ENCODE measurements around the gene MIEF1. TPM values are rescaled to one million over a fixed set of nuclear protein-coding genes. Genes with fewer than 3 reads are reported as not detected.

MIEF1 gene
- total and polyA plus RNA-seq, 2 of the 8 experiments (the other 6 are each of a cell fraction or from before 2014, with no cell fraction given) = 16.8 to 32.7 TPM

DNA sequence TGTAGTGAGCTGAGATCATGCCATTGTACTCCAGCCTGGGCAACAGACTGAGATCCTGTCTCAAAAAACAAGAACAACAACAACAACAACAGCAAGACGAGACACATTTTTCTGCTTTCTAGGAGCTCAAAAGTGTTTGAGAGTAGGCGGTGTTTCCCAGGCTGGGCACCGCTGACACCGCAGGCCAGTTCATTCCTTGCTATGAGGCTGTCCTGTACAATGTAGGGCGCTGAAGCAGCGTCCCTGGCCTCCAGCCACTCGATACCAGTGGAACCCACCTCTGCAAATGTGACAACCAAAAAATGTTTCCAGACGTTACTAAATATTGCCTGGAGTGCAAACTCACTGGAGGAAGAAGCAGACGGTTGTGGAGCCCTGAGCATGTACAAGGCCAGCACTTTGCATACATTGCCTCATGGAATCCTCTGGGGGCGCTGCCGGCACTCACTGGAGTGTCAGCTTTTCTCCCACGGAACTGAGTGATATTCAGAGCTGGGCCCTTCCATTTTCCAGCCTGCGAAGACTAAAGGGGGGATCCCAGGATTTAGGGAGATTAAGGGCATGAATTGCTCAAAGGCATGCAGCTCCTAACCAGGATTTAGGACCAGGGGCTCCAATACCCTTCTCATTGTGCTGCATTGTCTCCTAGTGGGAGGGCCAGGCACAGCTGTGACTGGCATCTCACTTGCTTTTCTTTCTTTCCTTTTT is 5.8 kb upstream of the MIEF1 start:
- Histone ChIP-seq H3K79me1 (ENCODE audit: low read depth, low read length) (no peaks in the 10 kb centered on the region), H3K4me2 (ENCODE audit: insufficient read depth in 1 of 2, low read depth in 2 of 2, low read length in 2 of 2) (no peak overlapping the region), H3K23ac (ENCODE audit: insufficient read length) (no peak overlapping the region), H3K27ac (ENCODE audit: low read depth, low read length) (no peak overlapping the region), H2BK20ac (ENCODE audit: low read length) (no peak overlapping the region), H3K14ac (ENCODE audit: insufficient read length) (no peak overlapping the region), H2AFZ (ENCODE audit: low read length) (no peak overlapping the region), H3K9me3 (ENCODE audit: insufficient read depth in 2 of 2, low read depth in 1 of 2, low read length in 1 of 2) (no peaks in the 10 kb centered on the region), H3K27me3 (replicated peaks in 1 of 4; ENCODE audit: control insufficient read depth in 3 of 4, extremely low read depth in 1 of 4, insufficient read depth in 3 of 4, low read length in 3 of 4) (peaks cover 0 to 47% (median 16%) of the 10 kb centered on the region in 4 experiments; a peak in 5 of 7 replicates), H4K20me1 (replicated peaks in 1 of 2; ENCODE audit: control insufficient read depth in 1 of 2, insufficient read depth in 2 of 2, low read length in 2 of 2) (peaks cover 0 to 4% of the 10 kb centered on the region in 2 experiments), H3K79me2 (ENCODE audit: control insufficient read depth in 1 of 2, insufficient read depth in 2 of 2, low read length in 2 of 2) (no peaks in the 10 kb centered on the region), H2BK12ac (ENCODE audit: low read depth, low read length) (no peak overlapping the region), H4K5ac (ENCODE audit: insufficient read length, low read depth, low read length) (no peak overlapping the region), H3K18ac (ENCODE audit: extremely low read depth, low read length) (no peak overlapping the region), H3K36me3 (ENCODE audit: control insufficient read depth in 2 of 4, insufficient read depth in 4 of 4, low read length in 3 of 4) (no peaks in the 10 kb centered on the region), H3K4me3 (ENCODE audit: extremely low read depth in 1 of 4, insufficient read depth in 2 of 4, low read depth in 3 of 4, low read length in 4 of 4) (no peak overlapping the region), H3K4ac (replicated peaks; ENCODE audit: insufficient read length, low read depth, low read length) (no peak overlapping the region), H3K56ac (replicated peaks; ENCODE audit: insufficient read length, low read depth, low read length) (no peak overlapping the region), H2BK5ac (ENCODE audit: low read depth, low read length) (no peak overlapping the region), H3K23me2 (ENCODE audit: low read depth, low read length) (no peaks in the 10 kb centered on the region), H2BK15ac (ENCODE audit: low read length) (no peak overlapping the region), H4K8ac (ENCODE audit: extremely low read depth, insufficient read depth, low read length) (no peak overlapping the region), H2AK5ac (ENCODE audit: low read depth, low read length) (no peak overlapping the region), H3K4me1 (replicated peaks in 1 of 4; ENCODE audit: control insufficient read depth in 3 of 4, insufficient read depth in 4 of 4, low read length in 3 of 4) (no peaks in the 10 kb centered on the region; a peak in 1 of 7 replicates), H3K9ac (replicated peaks in 1 of 4; ENCODE audit: extremely low read depth in 1 of 4, low read depth in 3 of 4, low read length in 3 of 4) (no peak overlapping the region), H2BK120ac (replicated peaks; ENCODE audit: low read depth, low read length) (no peak overlapping the region), H4K91ac (replicated peaks; ENCODE audit: insufficient read length, low read length) (no peak overlapping the region)
- ChIA-PET POLR2A (ENCODE audit: partially characterized antibody) (interaction anchor here (0.9 to 2.5 kb wide), 8 partner anchors 9 to 177 kb away, joined by 3 to 14 read pairs (median 6); partner anchors contain the start of genes ATF4 and RPL3), CTCF (ENCODE audit: partially characterized antibody) (interaction anchor here (0.5 to 19.7 kb wide), 41 partner anchors 9 to 543 kb away, joined by 3 to 361 read pairs (median 4); partner anchors contain the start of genes ATF4 and RPS19BP1)
- DNase-seq (ENCODE audit: low read depth in 1 of 2, low spot score in 2 of 2) (peak in 1 of 2 experiments; percentile 76), FAIRE-seq (peak; percentile 95)
- TF ChIP-seq GABPA (IDR thresholded peaks at IDR 0.05; ENCODE audit: borderline replicate concordance, insufficient read depth, low read length) (0 out of 2 replicates have a peak, but pooled peaks have one; percentile 40), SP4 (IDR thresholded peaks at IDR 0.05; ENCODE audit: low read length) (no peak), PHF8 (conservative IDR thresholded peaks at IDR 0.05; ENCODE audit: low read depth, low read length) (no peak), HDAC2 (IDR thresholded peaks at IDR 0.05; ENCODE audit: borderline replicate concordance in 1 of 2, low read depth in 2 of 2, low read length in 2 of 2) (peak in 1 of 2 experiments; percentile 87; a peak in 1 of 4 replicates), RAD21 (IDR thresholded peaks at IDR 0.05 in 1 of 2, conservative IDR thresholded peaks at IDR 0.05 in 1 of 2; ENCODE audit: low read depth in 2 of 2, low read length in 2 of 2) (peak; percentile 33 to 53; a peak in 3 of 4 replicates), BACH1 (IDR thresholded peaks at IDR 0.05; ENCODE audit: low read length) (0 out of 2 replicates have a peak, but pooled peaks have one; percentile 11)
- TF ChIP-seq, protein P1, sequence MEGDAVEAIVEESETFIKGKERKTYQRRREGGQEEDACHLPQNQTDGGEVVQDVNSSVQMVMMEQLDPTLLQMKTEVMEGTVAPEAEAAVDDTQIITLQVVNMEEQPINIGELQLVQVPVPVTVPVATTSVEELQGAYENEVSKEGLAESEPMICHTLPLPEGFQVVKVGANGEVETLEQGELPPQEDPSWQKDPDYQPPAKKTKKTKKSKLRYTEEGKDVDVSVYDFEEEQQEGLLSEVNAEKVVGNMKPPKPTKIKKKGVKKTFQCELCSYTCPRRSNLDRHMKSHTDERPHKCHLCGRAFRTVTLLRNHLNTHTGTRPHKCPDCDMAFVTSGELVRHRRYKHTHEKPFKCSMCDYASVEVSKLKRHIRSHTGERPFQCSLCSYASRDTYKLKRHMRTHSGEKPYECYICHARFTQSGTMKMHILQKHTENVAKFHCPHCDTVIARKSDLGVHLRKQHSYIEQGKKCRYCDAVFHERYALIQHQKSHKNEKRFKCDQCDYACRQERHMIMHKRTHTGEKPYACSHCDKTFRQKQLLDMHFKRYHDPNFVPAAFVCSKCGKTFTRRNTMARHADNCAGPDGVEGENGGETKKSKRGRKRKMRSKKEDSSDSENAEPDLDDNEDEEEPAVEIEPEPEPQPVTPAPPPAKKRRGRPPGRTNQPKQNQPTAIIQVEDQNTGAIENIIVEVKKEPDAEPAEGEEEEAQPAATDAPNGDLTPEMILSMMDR (IDR thresholded peaks at IDR 0.05; ENCODE audit: control extremely low read depth in 1 of 3, insufficient read depth in 1 of 3, low read depth in 1 of 3, low read length in 3 of 3) = peak; percentile 80 to 90 (median 86)
- WGBS, 2 experiments (ENCODE audit: extremely low coverage in 1 of 2, insufficient coverage in 1 of 2, insufficient read length in 1 of 2, insufficient replicate concordance in 2 of 2, low coverage in 1 of 2, low lambda C conversion rate in 2 of 2, missing lambda C conversion rate in 1 of 2) = 50% methylated on average over 13 of the region's 13 CpGs; no CpG with 5 or more reads in 1 of the 2 experiments
